ENCODE data around the gene GFOD2.

- TF ChIP-seq POLR2A (IDR thresholded peaks at IDR 0.05) (no peak), CTCF (IDR thresholded peaks at IDR 0.05) (no peak), POLR2AphosphoS5 (IDR thresholded peaks at IDR 0.05; ENCODE audit: insufficient read depth in 1 of 2, low read depth in 1 of 2) (no peak)
Measured at GRCh38 chr16:67678354-67679023, 40.6 kb downstream of the GFOD2 start.

All from vagina (tissue), 2 donors.